Kasumi-1 (cell line): ENCODE results near the gene S100A4.
"Not testable (repeated sequence)": the region's sequence is repeated elsewhere in the genome, so short reads cannot be mapped to it uniquely, and the experiment has no call there.

Experiments used
- DNase-seq, 2 experiments: peaks; one replicate each; lab custom pipeline; 2025; lab: John Stamatoyannopoulos, UW

S100A4 gene

GRCh38 chr1:153533689-153534201 is 11.9 kb downstream of the S100A4 start:
- no peak for DNase-seq

GRCh38 chr1:153532769-153533599 is 12.6 kb downstream of the S100A4 start:
- peak; percentile 81 to 86 for DNase-seq

GRCh38 chr1:153532181-153532580 is 13.4 kb downstream of the S100A4 start:
- no peak for DNase-seq

DNA sequence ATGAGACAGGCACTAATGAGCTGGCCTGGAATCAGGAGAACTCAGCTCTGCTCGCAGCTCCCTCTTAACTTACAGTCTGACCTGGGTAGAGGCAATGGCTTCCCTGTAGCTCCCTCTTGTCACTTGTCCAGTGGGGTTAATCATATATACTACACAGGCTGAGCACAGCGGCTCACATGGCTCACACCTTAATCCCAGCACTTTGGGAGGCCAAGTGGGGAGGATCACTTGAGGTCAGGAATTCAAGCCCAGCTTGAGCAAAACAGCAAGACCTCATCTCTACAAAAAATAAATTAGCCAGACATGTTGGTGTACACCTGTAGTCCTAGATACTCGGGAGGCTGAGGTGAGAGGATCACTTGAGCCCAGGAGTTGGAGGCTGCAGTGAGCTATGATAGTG is 14.0 kb downstream of the S100A4 start:
- DNase-seq: no peak

- DNase-seq: no peak
Measured at GRCh38 chr1:153527683-153528040, 17.9 kb downstream of the S100A4 start.

- no peak for DNase-seq
Measured at GRCh38 chr1:153527023-153527682, 18.5 kb downstream of the S100A4 start.

DNA sequence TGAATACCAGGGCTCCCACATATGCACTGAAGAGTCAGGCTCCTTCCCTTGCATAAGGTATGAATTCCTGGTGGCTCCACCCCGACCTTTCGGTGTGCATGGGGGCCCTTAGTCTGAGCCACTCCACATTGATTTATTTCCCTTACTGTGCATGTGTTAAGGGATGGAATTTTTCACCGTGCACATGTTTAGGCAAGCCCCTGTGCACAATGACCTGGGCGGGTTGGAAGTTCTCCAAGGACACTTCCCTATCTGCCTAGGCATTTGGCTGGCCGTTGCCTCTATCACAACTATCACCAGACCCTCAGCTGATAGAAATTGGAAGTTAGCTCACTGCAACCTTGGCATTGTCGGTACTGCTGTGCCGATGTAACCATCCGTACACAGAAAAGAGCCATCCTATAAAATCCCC is 19.5 kb downstream of the S100A4 start:
- DNase-seq: no peak

DNA sequence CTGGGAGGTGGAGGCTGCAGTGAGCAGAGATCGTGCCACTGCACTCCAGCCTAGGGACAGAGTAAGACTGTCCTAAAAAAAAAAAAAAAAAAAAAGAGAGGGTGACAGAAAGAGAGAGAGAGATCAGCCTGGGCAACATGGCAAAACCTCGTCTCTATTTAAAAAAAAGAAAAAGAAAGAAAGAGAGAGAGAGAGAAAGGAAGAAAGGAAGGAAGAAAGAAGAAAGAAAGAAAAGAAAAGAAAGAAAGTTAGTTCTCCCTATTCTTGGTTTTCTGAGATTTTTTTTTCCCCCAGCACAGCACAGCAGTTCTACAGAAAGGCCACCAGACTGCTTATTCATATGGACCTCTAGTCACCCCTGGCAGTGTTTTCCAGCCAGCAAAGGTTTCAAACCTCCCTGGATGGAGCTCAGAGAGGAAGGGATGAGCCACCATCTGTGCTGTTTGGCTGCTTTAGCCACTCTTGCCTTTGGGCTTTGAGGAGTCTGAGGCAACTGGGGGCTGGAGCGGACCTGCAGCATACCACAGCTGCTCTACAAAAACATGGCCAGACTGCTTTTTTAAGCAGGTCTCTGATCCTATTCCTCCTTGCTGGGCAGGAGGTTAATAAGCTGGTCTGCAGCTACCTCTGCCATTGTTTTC is 20.4 kb downstream of the S100A4 start:
- DNase-seq: no peak

DNA sequence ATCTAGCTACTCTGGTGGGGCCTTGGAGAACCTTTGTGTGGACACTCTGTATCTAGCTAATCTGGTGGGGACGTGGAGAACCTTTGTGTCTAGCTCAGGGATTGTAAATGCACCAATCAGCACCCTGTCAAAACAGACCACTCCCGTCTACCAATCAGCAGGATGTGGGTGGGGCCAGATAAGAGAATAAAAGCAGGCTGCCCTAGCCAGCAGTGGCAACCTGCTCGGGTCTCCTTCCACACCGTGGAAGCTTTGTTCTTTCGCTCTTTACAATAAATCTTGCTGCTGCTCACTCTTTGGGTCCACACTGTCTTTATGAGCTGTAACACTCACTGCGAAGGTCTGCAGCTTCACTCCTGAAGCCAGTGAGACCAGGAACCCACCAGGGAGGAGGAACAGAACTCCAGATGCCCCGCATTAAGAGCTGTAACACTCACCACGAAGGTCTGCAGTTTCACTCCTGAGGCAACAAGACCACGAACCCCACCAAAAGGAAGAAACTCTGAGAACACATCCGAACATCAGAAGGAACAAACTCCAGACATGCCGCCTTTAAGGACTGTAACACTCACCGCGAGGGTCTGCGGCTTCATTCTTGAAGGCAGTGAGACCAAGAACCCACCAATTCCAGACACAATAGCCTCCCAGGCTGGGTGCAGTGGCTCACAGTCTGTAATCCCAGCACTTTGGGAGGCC is 23.1 kb downstream of the S100A4 start:
- DNase-seq: not testable (repeated sequence)

DNA sequence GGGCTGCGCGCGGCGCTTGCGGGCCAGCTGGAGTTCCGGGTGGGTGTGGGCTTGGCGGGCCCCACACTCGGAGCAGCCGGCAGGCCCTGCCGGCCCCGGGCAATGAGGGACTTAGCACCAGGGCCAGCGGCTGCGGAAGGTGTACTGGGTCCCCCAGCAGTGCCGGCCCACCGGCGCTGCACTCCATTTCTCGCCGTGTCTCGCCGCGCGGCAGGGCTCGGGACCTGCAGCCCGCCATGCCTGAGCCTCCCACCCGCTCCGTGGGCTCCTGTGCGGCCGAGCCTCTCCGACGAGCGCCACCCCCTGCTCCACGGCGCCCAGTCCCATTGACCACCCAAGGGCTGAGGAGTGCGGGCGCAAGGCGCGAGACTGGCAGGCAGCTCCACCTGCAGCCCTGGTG is 23.8 kb downstream of the S100A4 start:
- DNase-seq: not testable (repeated sequence)

DNA sequence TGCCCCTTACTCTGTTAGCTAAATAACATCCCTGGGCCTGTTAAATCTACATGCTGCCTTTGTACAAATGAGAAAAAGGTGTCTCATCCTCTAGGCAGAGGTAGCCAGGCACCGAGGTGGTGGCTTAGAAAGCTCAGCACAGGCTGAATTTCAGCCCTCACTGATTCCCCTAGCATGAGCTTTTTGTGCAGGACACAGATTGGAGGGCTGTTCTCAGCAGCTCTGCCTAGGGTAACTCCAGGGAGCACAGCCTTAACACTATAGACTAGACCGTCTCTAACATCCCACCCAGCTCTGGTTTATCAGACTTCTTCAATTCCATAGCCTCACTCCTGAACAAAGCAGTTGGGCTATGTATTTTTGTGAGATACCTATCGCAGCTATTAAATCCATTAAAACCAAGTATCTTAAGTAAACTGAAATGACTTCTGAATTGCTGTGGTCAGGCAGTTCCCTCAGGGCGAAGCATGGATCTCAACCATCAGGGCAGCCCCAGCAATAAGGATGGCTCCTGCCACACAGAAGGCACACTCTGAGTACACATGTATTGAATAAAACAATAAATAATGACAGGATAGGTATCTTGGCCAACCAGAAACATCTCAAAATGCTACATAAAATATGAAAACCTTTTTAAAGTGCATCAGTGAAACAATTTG is 24.7 kb downstream of the S100A4 start:
- DNase-seq: no peak

GRCh38 chr1:153520137-153520691 is 25.4 kb downstream of the S100A4 start:
- not testable (repeated sequence) for DNase-seq

GRCh38 chr1:153519242-153519641 is 26.4 kb downstream of the S100A4 start:
- no peak for DNase-seq

DNA sequence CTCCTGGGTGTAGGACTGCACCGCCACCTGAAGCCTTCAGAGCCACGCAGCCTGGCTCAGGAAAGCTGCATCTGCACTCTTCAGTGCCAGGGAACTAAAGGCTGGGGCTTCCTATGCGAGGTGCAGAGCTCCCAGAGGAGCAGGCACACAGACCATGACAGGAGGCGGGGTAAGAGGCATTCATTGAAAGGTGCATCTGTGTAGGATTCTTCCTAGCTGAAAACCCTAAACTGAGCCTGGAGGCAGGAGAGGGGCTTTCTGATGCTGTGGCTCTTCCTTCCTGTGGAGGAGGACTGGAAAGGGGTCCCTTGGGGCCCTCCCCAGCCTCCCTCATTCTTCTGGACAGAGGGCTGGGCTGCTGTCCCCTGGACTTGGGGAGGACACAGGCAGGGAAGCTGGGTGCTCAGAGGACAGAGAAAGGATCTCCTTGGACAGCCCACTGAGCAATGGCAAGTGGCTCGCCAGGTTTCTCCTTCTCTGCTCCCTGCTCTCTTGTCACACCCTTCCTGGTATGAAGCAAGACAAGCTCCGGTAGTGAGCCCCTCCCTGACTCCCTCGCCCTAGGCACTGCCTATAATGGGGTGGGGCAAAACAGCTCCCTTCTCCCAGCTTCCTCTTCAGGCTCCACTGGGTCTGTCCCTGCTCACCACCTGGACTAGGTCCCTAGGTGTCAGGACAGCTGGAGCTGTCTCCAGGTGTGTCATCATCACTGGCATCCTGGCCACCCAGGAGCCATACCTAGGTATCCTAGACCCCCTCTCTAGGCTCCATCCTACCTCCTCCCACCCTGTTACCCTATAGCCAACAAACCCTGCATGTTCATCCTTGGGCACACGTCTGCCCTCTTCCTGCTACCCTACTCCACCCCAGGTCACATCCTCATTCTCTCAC is 29.9 kb downstream of the S100A4 start:
- peak in 1 of 2 experiments; percentile 12 for DNase-seq

- no peak for DNase-seq
Measured at GRCh38 chr1:153513666-153514065, 31.9 kb downstream of the S100A4 start.

GRCh38 chr1:153513023-153513422 is 32.6 kb downstream of the S100A4 start:
- peak in 1 of 2 experiments; percentile 20 for DNase-seq

- DNase-seq: peak; percentile 58
Measured at GRCh38 chr1:153510984-153511410, 34.6 kb downstream of the S100A4 start.

DNA sequence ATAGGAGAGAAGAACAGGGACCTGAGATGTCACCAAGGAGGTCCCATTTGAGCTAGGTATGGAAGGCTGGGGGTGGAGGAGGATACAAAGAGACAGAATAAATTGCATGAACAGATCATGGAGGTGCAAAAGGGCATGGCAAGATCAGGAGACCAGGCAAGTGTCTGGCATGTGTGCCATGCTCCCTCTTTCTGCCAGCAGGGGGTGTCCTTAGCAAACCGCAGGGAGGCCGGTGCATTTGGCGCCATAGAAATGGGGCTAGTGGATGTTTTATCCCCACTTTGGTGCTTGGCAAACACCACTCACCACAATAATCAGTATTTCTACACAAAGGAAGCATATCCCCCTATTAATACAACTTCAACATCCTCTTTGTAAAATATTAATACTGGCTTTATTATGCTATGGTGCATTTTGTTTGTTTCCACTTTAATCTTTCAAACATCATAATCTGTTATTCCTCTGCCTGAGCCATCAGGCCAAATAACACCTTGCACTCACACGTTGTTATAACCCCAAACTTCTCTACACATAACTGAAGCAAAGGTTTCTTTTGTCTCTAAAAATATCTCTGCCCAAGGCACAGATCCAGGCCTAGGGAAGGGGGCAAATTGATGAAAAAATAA is 35.8 kb downstream of the S100A4 start:
- DNase-seq: peak; percentile 49 to 68

- DNase-seq: no peak
Measured at GRCh38 chr1:153509036-153509435, 36.6 kb downstream of the S100A4 start.
